HEK293T (cell line): ENCODE data around the gene JARID2.

Experiments
- CTCF ChIA-PET: fragments of 350-600 bp; formaldehyde crosslinking; extraction: SDS; loops from one replicate; lab custom pipeline; 2021; ENCODE audit warnings: antibody characterized with exemption, inconsistent platforms; lab: Yijun Ruan, JAX
- POLR2A ChIA-PET: fragments of 350-600 bp; formaldehyde crosslinking; extraction: SDS; loops from one replicate; lab custom pipeline; 2020; ENCODE audit warnings: antibody characterized with exemption, inconsistent platforms; lab: Yijun Ruan, JAX
- DNase-seq: peaks from one replicate; pipeline ENCODE4 v3.0.0; 2012; ENCODE audit warnings: mixed read lengths; ENCODE audit errors: extremely low spot score
- ARNT ChIP-seq: fragments of 450-650 bp; IDR thresholded peaks from 2 replicates; pipeline ENCODE4 v1.6.1; 2017; ENCODE audit warnings: mild to moderate bottlenecking
- BHLHE40 ChIP-seq: fragments of 450-650 bp; IDR thresholded peaks from 2 replicates; pipeline ENCODE4 v1.6.1; 2016; ENCODE audit warnings: mild to moderate bottlenecking, moderate library complexity, borderline replicate concordance
- CTBP1 ChIP-seq: fragments of 450-650 bp; IDR thresholded peaks from 2 replicates; pipeline ENCODE4 v1.6.1; 2016; ENCODE audit warnings: borderline replicate concordance
- ELF4 ChIP-seq: fragments of 450-650 bp; IDR thresholded peaks from 2 replicates; pipeline ENCODE4 v1.6.1; 2017; ENCODE audit warnings: antibody characterized with exemption
- FOXA1 ChIP-seq: fragments of 450-650 bp; IDR thresholded peaks from 2 replicates; pipeline ENCODE4 v1.6.1; 2016; ENCODE audit warnings: mild to moderate bottlenecking
- FOXK2 ChIP-seq: fragments of 450-650 bp; IDR thresholded peaks from 2 replicates; pipeline ENCODE4 v1.6.1; 2016; ENCODE audit warnings: mild to moderate bottlenecking
- FOXM1 ChIP-seq: fragments of 450-650 bp; IDR thresholded peaks from 2 replicates; pipeline ENCODE4 v1.6.1; 2017; ENCODE audit warnings: mild to moderate bottlenecking, borderline replicate concordance
- HDGF ChIP-seq: fragments of 450-650 bp; IDR thresholded peaks from 2 replicates; pipeline ENCODE4 v1.6.1; 2017; ENCODE audit warnings: antibody characterized with exemption, borderline replicate concordance
- L3MBTL2 ChIP-seq: fragments of 450-650 bp; conservative IDR thresholded peaks from 2 replicates; pipeline ENCODE4 v1.6.1; 2016; ENCODE audit warnings: mild to moderate bottlenecking
- LEF1 ChIP-seq: fragments of 450-650 bp; IDR thresholded peaks from 2 replicates; pipeline ENCODE4 v1.6.1; 2017; ENCODE audit warnings: mild to moderate bottlenecking, borderline replicate concordance
- NFRKB ChIP-seq: fragments of 450-650 bp; IDR thresholded peaks from 2 replicates; pipeline ENCODE4 v1.6.1; 2016; ENCODE audit warnings: mild to moderate bottlenecking, moderate library complexity
- SP1 ChIP-seq: fragments of 450-650 bp; IDR thresholded peaks from 2 replicates; pipeline ENCODE4 v1.6.1; 2017
- SUZ12 ChIP-seq: fragments of 450-650 bp; IDR thresholded peaks from 2 replicates; pipeline ENCODE4 v1.6.1; 2016; ENCODE audit warnings: mild to moderate bottlenecking
- TARDBP ChIP-seq: fragments of 450-650 bp; IDR thresholded peaks from 2 replicates; pipeline ENCODE4 v1.6.1; 2016
- ZNF384 ChIP-seq: fragments of 450-650 bp; IDR thresholded peaks from 2 replicates; pipeline ENCODE4 v1.6.1; 2016
- TF ChIP-seq, protein P1 (sequence below): fragments of 450-650 bp; IDR thresholded peaks from 2 replicates; pipeline ENCODE4 v1.6.1; 2016

The JARID2 gene

DNA sequence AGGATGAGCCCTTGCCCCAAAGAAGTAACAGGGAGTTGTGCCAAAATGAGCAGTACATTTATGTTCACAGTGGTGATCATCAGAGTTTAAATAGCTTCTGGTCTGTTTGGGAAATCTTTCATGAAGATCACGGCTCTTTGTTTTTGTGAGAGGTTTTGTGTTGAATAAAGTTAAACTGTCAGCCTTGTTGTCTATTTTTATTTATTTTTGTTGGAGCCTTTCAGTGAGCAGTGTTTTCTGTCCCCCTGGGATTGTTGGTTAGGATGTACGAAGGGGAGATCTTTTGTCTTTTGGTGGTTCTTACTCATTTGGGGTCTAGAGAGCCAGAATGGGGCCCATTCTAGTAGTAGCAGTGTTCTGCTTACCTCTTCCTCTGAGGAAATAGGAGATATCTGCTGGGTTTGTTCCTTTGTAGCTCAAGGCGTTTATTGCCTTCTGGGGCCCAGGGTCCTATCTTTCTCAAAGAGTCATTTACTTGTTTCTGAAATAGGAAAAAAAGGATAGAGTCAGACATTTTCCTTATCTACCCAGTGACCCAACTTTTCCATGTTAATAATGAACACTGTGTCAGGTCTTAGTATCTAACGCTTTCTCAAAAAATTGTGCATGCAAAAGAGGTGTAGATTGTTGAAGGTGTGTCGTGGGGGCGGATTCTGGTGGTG, 157.4 kb downstream of the JARID2 start:
- TF ChIP-seq ZNF384, result no peak
- TF ChIP-seq BHLHE40, result no peak
- TF ChIP-seq HDGF, result no peak
- TF ChIP-seq NFRKB, result no peak
- no peak for TF ChIP-seq ARNT
- no peak for TF ChIP-seq CTBP1
- TF ChIP-seq FOXA1, result no peak
- no peak for TF ChIP-seq FOXK2
- TF ChIP-seq ELF4, result no peak
- no peak for TF ChIP-seq L3MBTL2
- no peak for TF ChIP-seq LEF1
- TF ChIP-seq, protein P1, sequence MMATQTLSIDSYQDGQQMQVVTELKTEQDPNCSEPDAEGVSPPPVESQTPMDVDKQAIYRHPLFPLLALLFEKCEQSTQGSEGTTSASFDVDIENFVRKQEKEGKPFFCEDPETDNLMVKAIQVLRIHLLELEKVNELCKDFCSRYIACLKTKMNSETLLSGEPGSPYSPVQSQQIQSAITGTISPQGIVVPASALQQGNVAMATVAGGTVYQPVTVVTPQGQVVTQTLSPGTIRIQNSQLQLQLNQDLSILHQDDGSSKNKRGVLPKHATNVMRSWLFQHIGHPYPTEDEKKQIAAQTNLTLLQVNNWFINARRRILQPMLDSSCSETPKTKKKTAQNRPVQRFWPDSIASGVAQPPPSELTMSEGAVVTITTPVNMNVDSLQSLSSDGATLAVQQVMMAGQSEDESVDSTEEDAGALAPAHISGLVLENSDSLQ, result no peak
- DNase-seq, result no peak
- ChIA-PET CTCF (interaction anchor here (1.0 to 1.2 kb wide), 2 partner anchors 13 kb away, joined by 4 read pairs; no protein-coding TSS in a partner anchor), POLR2A (interaction anchor here (1.4 kb wide), 1 partner anchor 10 kb away, joined by 3 read pairs; no protein-coding TSS in a partner anchor)

DNA sequence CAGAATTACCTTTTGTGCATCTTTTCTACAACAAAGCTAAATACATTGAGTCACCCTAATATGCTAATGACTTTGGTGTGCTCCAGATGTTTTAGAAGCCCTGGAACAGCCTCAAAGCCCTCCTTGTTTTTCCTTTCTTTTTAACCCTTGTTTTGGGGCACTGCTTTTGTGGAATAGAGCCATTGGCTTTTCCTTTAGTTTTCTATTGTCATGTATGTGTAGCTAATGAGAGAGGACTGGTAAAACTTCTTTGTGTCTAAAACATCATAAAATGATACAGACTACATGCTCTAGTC, 158.8 kb downstream of the JARID2 start:
- no peak for DNase-seq
- ChIA-PET POLR2A (interaction anchor here (0.6 to 0.7 kb wide), 2 partner anchors 38 to 1322 kb away, joined by 3 to 4 read pairs; no protein-coding TSS in a partner anchor), CTCF (interaction anchor here (0.5 to 1.0 kb wide), 2 partner anchors 14 to 23 kb away, joined by 3 to 4 read pairs; no protein-coding TSS in a partner anchor)
- TF ChIP-seq SUZ12 (no peak), TARDBP (no peak), ELF4 (no peak), FOXK2 (no peak)
- TF ChIP-seq, protein P1, result no peak

DNA sequence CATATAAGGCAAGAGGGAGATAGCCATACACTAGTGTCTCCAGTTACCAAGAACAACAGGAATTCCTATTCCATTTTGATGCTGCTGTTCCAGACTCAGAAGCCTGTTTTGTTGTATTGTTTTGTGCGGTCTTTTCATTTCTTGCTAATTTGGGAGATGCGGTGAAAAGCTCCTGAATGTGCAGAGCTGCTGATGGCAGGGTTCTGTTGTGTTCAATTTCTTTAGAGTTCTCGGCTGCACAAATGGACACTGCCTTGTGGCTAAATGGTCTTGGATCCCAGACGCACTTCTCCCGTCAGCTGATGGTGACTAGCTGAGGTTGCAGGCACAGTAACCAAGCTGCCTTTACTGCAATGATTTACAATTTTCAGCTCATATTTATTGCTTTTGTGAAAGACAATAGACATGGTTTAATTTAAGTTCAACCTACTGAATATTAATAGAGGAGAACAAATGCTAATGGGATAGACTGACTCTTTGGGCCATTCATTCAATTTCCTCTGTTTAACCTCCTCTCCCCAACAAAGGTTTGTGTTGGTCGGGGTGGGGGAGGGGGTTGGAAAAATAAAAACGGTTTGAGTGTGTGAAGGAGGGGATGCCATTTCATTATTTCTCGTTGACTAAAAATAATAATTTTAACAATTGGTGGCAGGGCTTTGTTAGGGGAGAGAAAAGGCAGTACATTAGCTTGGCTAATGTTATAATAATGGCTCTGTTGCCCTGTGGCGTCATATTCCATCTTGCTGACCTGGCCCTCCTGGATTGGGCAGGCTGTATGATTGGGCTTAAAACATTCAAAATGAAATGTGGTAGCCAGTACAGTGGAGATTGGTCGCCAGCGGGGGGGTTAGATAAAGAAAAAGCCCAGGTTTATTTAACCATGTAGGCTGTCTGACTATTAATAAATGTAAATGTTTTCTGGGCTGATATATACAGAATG, 159.5 kb downstream of the JARID2 start:
- CTCF ChIA-PET, result interaction anchor here (0.8 kb wide), 1 partner anchor 15 kb away, joined by 4 read pairs; no protein-coding TSS in a partner anchor
- no peak for DNase-seq
- TF ChIP-seq CTBP1 (no peak), SP1 (no peak), FOXK2 (no peak), ELF4 (no peak), NFRKB (no peak), BHLHE40 (no peak), TARDBP (no peak), ARNT (no peak), FOXM1 (no peak), SUZ12 (no peak), ZNF384 (no peak), HDGF (no peak), L3MBTL2 (no peak), FOXA1 (no peak), LEF1 (no peak)
- TF ChIP-seq, protein P1, result no peak
- POLR2A ChIA-PET, result interaction anchor here (0.6 to 0.7 kb wide), 2 partner anchors 38 to 1323 kb away, joined by 3 to 4 read pairs; no protein-coding TSS in a partner anchor

DNA sequence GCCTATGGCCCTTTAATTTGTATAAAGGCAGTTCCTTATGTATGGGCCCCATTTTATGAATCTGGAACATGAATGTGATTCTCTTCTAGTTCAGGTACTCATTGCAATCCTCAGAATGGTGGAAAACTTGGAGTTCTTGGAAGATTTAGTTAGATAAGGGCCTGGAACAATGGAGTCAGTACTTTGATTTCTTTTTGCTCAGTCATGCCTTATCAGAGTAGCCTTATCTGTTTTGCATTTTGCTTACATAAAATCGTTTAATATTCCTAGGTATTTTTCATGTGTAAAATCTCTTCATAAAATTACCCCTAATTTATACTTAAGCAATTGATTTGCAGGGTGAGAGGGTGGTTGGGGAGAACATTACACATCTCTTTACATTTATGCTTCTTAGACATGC, 160.6 kb downstream of the JARID2 start:
- DNase-seq, result no peak
- ChIA-PET POLR2A (no interaction called here), CTCF (no interaction called here)
- TF ChIP-seq SP1, result no peak
- no peak for TF ChIP-seq FOXK2
- no peak for TF ChIP-seq CTBP1
- TF ChIP-seq FOXM1, result no peak
- no peak for TF ChIP-seq ARNT
- no peak for TF ChIP-seq BHLHE40
- TF ChIP-seq ZNF384, result no peak
- TF ChIP-seq NFRKB, result no peak
- TF ChIP-seq TARDBP, result no peak
- TF ChIP-seq SUZ12, result no peak
- no peak for TF ChIP-seq FOXA1
- no peak for TF ChIP-seq L3MBTL2
- TF ChIP-seq, protein P1, result no peak
- TF ChIP-seq ELF4, result no peak
- no peak for TF ChIP-seq HDGF
- no peak for TF ChIP-seq LEF1

GRCh38 chr6:15408008-15408407, 162.1 kb downstream of the JARID2 start:
- TF ChIP-seq HDGF (no peak), SUZ12 (no peak), BHLHE40 (no peak), ARNT (no peak), ELF4 (no peak), SP1 (no peak), NFRKB (no peak), ZNF384 (no peak), CTBP1 (no peak), TARDBP (no peak), FOXK2 (no peak), FOXM1 (no peak), LEF1 (no peak)
- TF ChIP-seq, protein P1, result no peak
- POLR2A ChIA-PET, result no interaction called here
- CTCF ChIA-PET, result no interaction called here
- no peak for DNase-seq
